Tongue (tissue), 3 donors: ENCODE measurements around the gene ZNF143. TPM values are rescaled to one million over a fixed set of nuclear protein-coding genes. Genes with fewer than 3 reads are reported as not detected.

ENCODE experiments used
- DNase-seq: peaks from one replicate; pipeline ENCODE4 v3.0.0-alpha.2; 2015
- small RNA-seq: library from RNA; depleted of rRNA; stranded (forward); fragments of <200 nt; gene quantifications from one replicate; pipeline ENCODE3, GENCODE V24; 2014; ENCODE audit warnings: low replicate concordance
- total RNA-seq: library from RNA; depleted of rRNA; stranded (reverse); fragments of >200 nt; gene quantifications from one replicate; pipeline ENCODE4 v1.2.3, GENCODE V29; 2014

The ZNF143 gene
- total RNA-seq, 1 donor from 2014 or later, result 29.3 TPM

DNA sequence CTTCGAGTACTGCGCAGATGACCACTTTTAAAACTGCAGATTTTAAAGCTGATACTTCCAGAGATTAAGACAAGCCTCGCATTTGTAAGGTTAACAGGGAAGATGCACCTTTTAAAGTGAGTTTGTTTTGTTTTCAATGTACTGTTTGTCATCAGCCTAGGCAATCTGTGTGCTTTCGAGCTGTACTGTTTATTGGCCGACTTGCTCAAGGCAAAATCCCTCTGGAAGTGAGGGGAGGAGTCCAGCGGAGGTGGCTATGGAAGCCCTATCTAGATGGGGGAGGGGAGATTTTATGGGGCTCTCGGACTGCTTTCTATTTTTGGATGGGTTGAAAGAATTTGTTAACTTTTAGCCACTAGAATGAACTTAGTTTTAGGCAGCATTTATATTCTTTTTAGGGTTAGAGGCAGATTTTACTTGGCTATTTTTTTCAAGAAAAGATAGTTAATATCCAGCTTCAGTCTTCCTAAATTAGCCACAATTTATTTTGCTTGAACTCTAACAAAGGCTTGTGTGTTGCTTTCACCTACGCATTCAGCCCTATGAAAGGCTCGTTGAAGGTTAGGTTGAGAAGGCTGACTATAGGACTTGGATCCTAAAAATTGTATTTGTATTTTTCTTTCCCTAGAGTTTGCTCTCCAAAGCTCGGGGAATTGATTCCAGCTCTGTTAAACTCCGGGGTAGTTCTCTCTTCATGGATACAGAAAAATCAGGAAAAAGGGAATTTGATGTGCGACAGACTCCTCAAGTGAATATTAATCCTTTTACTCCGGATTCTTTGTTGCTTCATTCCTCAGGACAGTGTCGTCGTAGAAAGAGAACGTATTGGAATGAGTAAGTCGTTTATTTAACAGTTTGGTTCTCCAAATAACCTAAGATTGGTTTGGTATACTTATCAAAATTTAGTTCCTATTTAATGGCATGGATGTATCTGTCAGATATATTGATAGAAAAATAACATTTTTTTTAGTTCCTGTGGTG, 114.7 kb downstream of the ZNF143 start:
- peak; percentile 90 for DNase-seq

DNA sequence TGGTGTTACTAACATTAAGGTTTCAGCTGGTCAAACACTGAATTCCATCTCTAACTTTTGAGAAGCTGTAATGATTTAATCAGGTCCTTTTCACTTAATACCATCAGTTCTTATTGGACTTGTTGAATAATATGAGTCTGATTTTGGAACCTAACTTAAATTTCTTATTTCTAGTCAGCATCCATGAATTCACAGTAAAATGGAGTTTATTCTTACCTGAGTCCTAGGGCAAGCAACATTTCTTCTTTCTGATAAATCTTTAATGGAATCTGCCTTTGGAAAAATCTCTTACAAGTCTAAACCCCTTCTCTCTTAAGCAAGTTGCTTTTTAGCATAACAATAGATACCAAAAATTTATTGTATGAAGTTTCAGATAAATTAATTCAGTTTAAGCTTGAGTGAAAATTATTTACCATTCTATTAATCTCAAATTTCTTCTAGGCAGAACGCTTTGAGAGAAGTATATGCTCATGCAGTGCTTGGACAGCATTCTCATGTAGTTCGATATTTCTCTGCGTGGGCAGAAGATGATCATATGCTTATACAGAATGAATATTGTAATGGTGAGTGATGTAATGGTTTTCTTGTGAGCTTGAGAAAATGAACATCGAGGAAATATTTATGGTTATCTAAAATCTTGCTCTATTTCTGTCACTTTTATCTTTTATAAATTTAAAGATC, 116.0 kb downstream of the ZNF143 start:
- DNase-seq, result peak; percentile 18

GRCh38 chr11:9577556-9577955, 116.7 kb downstream of the ZNF143 start:
- peak; percentile 18 for DNase-seq

Small RNAs within 50 kb of the gene (small RNA-seq; reads per million reads assigned to genes)
- gene RF01210 (not detected), gene SNORA23 (36.7 reads per million, percentile 95 among the genes with 10 or more reads in this experiment)

Other genes starting within 250 kb of the ZNF143 start
- gene DENND5A, start 195.7 kb upstream of the ZNF143 start, total RNA-seq, result 124 TPM
- gene TMEM41B, start 146.4 kb upstream of the ZNF143 start, total RNA-seq, result 54.6 TPM
- gene IPO7, start 76.4 kb upstream of the ZNF143 start, total RNA-seq, result 144 TPM
- 73.4 TPM for gene WEE1, start 112.7 kb downstream of the ZNF143 start, total RNA-seq
- gene SWAP70, start 203.1 kb downstream of the ZNF143 start, total RNA-seq, result 27.6 TPM